OCI-LY7 (cell line): ENCODE results near the gene PLXDC2.

Source experiments
- EZH2phosphoT487 ChIP-seq: fragments of 200-600 bp; sonication (generic); IDR thresholded peaks from 2 replicates; pipeline ENCODE4 v1.6.1; 2018; ENCODE audit warnings: low read depth, borderline replicate concordance, mild to moderate bottlenecking, mixed run types, antibody characterized with exemption, low read length, moderate library complexity, mixed read lengths
- TF ChIP-seq, protein P1 (sequence below): fragments of 200-600 bp; sonication (generic); conservative IDR thresholded peaks from 2 replicates; pipeline ENCODE4 v1.5.1; 2014; ENCODE audit warnings: mild to moderate bottlenecking, antibody characterized with exemption, low read length, moderate library complexity, mixed read lengths

DNA sequence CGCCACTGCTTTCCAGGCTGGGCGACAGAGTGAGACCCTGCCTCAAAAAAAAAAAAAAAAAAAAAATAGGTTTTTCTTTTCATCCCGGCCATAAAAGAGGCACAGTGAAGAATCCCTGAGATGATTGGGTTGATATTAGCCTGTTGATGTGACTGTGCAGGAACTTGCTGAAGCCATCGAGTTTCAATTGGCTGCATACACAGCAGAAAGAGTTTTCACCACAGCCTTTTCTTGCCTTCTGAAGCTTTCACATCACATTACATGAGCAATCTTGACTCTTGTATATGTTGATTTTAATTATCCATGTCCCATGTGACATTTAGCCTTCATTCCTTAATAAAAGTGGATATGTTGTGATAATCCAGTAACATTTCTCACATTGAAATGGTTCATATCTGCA, 14.9 kb upstream of the PLXDC2 start:
- TF ChIP-seq EZH2phosphoT487 = no peak
- TF ChIP-seq, protein P1, sequence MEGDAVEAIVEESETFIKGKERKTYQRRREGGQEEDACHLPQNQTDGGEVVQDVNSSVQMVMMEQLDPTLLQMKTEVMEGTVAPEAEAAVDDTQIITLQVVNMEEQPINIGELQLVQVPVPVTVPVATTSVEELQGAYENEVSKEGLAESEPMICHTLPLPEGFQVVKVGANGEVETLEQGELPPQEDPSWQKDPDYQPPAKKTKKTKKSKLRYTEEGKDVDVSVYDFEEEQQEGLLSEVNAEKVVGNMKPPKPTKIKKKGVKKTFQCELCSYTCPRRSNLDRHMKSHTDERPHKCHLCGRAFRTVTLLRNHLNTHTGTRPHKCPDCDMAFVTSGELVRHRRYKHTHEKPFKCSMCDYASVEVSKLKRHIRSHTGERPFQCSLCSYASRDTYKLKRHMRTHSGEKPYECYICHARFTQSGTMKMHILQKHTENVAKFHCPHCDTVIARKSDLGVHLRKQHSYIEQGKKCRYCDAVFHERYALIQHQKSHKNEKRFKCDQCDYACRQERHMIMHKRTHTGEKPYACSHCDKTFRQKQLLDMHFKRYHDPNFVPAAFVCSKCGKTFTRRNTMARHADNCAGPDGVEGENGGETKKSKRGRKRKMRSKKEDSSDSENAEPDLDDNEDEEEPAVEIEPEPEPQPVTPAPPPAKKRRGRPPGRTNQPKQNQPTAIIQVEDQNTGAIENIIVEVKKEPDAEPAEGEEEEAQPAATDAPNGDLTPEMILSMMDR = no peak
